Activated T-cell treated with anti-CD3 and anti-CD28 coated beads for 48 hours (primary cell): Measurements from ENCODE around the gene C16orf96.
A peak's percentile ranks its signal among the peaks of the same experiment; 100 is the strongest.

Source experiments
- DNase-seq: peaks from one replicate; pipeline ENCODE4 v3.0.0-alpha.2; 2020; ENCODE audit warnings: low read depth

The C16orf96 gene

DNA sequence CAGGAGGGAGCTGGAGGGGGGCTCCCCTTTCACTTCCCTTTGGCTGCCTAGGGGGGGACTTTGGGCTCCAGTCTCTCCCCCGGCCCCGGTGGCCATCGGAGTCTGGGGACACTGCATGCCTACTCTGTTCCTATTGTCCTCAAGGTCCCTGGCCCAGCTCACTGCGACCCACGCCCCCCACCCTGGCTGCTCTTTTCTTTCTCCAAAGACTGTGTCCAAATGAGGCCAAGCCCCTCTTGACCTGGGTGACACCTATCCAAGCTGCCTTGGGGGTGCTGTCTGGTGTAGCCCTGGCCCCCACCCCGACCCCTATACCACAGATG lies 45.7 kb downstream of the C16orf96 start:
- no peak for DNase-seq

DNA sequence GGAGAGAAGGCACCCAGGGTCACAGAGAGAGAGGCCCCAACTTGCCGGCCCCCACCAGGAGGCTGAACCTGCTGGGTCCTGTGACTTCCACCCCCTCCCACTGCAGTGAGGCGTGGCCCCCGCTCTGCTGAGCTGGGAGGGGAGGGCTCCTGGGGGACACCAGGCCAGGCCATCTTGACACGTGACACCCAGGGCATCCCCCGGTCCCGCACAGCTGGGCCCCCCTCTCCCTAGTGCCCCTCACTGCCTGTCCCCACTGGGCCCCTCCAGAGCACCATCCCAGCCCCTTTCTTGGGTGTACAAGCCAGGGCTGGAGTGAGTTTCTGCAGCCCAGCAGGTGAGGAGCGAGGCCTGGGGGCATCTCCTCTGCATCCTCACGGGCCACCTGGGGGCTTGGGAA lies 46.2 kb downstream of the C16orf96 start:
- no peak for DNase-seq

DNA sequence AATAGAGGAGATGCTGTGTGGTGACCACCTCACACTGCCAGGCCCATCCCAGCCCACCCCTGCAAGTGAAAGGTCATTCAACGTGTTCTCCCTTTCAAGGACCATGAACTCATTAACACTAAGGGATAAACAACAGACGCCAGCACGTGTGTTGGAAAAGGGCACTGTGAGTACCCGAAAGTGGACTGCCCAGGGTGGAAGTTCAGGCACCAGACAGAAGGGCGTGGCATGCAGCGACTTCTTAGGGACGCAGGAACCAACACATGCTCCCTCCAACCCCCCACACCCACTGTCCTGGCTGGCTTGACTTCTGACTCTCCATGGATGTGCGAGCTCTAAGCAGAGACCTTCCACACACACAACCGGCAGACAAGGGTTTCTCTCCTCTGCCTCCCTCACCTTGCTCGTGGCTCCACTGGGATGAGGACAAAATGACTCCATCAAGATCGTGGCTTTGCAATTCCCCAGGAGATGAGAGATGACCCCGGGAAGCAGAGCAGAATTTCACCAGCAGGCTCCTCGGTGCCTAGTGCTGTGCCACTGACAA lies 47.6 kb downstream of the C16orf96 start:
- no peak for DNase-seq

GRCh38 chr16:4604401-4604800 lies 48.3 kb downstream of the C16orf96 start:
- no peak for DNase-seq

GRCh38 chr16:4606354-4606753 lies 50.2 kb downstream of the C16orf96 start:
- no peak for DNase-seq

DNA sequence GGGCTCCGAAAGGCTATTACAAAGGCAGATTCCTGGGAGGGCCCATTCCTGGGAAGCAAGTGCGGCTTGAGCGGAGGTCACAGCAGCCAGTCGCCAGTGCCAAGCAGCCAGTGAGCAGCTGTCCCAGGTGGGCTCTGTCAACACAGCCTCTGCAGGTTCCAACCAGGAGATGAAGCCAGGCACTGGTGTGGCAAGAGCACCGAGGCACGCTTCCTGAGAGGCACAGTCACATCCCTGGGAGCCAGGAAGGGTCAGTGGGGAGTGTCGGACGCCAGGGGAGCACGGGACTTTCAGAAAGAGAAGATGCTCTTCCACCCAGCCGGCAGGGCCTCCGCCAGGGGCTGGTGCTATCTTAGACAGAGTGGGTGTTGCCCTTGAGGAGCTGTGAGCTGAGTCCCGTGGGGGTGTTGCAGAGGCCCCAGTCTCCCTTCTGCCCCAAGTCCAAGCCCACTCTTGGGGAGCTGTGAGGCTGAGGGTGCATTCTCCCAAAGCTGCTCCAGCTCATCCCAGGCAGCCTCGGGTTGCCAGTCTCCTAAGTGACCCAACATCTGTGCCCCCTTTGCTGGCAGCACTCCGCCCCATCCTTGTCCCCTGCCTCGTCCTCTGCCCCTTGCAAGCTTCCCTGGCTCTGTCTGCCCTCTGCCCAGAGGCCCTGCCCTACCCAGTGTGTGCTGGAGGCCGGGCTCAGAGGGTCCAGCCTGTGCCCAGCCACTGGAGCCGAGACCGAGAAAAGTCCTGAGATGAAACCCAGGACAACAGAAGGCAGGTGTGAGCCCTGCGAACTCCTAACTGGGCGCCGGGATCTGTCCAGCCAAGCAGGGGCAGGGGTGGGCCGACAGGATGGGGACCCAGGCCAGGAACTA lies 51.9 kb downstream of the C16orf96 start:
- no peak for DNase-seq

- no peak for DNase-seq
These were observed 52.5 kb downstream of the C16orf96 start for GRCh38 chr16:4608704-4608980.

DNA sequence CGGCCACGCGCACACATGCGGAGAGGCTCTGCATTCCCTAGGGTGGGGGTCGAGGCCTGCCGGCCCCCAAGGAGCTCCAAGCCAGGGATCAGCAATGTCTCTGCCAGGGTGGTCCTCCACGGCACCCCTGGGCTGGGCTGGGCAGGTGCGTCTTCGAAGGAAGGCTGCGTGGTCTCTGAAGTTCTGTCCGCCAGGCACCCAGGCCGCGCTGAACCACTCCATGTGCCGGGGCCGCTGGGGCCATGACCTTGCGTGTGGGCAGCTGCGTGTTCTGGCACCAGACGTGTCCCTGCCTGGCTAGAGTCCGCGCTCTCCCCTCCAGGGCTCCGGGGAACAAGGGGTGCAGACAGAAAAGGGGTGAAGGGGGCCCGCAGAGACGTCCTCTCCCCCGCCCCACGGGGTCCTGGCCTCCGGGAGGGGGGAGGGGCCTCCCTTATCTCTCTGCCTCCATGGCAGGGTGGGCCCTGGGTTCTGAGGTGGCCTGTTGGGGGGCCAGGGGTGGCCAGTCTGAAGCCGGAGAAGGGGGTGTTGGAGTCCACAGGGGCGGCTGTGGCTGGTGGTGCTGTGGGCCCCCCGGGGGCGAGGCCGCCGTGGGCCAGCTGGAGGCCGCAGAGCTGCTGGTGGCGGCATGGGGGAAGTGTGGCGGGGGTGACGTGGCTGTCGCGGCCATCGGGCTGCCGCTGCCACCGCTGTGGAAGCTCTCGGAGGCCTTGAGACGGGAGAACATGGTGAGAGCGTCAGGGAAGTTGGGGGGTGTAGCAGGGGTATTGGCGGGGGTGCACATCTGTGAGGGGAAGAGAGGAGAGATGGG lies 53.3 kb downstream of the C16orf96 start:
- no peak for DNase-seq

DNA sequence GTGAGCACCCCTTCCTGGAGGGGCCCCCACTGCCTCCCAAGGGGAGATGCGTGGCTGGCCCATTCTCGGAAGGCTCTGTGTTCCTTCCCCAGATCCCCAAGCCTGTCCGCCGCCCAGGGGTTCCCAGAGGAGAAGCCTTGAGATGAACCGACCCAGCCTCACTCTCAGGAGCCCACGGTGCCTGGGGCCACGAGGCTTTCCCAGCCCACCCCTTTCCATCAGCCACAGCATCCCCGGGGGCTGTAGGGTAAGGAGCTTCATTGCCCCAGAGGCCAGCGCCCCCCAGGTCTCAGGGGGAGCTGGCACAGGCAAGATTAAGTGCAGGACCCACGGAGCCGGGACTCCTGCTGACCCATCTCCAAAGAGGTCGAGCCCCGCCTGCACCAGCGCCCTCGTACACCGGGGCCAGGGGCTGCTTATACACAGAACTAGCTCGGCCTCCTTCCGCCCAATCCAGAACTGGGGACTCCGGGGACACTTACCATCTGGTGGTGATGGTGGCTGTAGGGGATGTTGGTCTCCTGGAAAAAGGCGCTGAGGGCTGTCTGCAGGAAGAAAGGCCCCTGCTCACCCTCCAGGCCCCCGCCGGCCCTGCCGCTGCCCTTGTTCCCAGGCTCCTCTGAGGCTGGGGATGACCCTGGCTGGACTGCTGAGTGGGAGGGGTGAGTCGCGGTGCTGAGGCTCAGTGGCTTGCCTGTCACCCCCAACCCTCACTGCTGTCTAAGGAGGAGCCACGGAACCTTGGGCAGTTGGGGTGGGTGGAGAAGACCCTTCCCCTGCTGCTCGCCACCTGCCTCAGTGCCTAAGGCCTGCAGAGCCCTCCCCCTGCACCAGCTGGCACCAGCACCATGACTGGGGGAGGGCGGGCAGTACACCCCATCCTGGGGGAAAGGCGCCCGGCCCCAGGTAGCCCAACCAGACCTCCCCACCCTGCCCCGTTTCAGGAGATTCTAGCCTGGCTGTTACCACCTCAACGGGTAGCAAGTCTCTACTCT lies 54.2 kb downstream of the C16orf96 start:
- DNase-seq = no peak

- no peak for DNase-seq
These were observed 55.3 kb downstream of the C16orf96 start for GRCh38 chr16:4611337-4612021.

- no peak for DNase-seq
These were observed 56.4 kb downstream of the C16orf96 start for GRCh38 chr16:4612474-4612931.

DNA sequence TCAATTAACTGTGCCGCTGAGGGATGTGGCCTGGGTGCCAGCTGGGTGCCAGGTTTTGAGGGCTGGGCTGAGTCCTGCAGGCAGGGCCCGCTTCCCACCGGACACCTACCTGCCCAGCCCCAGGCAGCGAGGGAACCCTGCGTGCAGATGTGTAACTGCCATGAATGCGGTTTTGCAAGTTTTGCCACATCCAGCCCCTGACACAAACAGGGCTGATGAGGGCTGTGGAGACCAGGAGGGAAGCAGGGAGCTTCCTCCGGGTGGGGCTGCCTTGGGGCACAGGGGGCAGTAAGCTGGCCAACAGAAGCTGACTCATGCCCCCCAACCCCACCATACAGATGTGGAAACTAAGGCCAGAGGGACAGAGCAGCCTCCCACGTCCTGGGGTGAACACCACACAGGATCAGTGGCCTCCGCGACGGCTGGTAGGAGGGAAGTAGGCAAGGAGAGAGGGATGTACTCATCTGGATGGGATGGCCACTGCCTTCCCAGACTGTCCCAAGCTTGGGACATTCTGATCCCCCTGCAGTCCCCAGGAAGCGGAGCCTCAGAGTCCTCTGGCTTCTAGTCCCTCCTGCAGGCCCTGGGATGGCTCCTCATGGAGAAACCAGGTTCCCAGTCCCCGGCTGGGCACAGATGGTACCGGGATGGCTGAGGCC lies 57.0 kb downstream of the C16orf96 start:
- no peak for DNase-seq

DNA sequence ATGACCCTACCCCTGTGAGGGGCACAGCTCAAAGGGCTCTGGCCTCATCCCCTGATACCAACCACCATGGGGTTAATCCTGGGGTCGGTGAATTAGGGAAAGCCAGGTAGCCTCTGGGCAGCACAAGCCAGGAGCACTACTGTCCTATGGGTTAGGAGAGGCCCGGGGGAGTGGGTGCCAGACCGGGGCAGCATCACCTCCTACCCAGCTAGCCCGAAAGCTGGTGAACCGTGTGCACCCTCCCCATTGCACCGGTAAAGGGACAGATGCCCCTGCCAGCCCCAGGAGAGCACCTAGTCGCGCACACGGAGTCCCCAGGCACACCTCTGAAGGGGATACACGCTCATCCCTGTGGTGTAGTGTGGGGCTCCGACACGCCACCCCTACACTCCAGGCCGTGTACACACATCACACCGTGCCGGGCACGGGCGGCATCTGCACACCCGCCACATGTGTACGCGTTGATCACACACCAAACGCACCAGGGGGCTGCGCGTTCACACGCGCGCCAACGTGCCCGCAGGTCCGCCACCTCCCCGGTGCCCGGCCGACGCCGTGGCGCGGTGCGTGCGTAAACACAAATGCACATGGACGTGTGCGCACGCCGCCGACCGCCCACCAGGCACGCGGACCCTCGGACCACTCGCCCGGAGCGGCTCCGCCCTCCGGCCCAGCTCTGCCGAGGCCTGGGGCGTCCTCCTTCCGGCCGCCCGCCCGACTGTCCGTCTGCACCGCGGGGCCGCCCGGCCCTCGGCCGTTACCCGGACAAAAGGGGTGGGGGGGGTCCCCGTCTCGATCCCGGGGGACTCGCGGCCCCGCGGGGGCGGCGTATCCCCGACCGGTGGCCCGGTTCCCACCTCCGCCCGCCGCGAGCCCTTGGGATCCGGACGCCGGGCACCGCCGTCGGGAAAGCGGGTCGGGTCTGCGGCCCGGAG lies 57.8 kb downstream of the C16orf96 start:
- DNase-seq = peak; percentile 51

DNA sequence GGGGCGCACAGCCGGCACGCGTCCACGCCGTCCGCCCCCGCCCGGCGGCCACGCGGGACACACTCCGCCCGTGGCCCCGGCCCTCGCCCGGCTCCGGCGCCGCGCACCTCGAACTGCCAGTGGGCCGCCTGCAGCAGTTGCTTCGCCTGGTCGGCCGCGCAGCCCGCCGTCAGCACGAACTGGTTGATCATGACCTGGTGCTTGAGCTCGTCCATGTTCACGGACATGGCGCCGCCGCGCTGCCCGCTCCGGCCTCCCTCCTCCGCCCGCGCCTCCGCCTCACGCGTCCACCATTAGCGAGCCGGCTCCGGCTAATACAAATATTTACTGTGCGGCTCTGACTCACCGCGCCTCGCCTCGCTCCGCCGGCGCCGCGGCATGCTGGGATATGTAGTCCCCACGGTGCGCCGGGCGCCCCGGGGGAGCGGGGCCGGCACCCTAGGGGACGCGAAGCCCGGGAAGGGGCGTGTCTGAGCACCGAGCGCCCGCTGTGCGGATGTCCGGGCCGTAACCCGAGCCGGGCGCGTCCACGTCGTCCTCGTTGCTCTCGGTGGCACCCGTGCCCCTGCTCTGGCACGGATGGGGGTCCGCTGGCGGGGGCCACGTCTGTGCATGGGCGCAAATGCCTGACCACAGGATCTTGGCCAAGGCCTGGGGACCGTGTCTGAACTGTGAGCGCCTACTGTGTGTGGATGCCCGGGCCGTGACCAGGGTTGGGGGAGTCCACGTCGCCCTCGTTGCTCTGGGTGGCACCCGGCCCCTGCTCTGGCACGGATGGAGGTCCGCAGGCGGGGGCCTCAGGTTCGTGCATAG lies 58.6 kb downstream of the C16orf96 start, which contains the start of gene UBALD1:
Gene UBALD1 (minus strand): TSS at position 318 of the 813 bp plus-strand sequence. CDS start 91 bp downstream, at position 227.
- DNase-seq = peak; percentile 84

GRCh38 chr16:4615384-4616046 lies 59.4 kb downstream of the C16orf96 start:
- DNase-seq = peak; percentile 11

DNA sequence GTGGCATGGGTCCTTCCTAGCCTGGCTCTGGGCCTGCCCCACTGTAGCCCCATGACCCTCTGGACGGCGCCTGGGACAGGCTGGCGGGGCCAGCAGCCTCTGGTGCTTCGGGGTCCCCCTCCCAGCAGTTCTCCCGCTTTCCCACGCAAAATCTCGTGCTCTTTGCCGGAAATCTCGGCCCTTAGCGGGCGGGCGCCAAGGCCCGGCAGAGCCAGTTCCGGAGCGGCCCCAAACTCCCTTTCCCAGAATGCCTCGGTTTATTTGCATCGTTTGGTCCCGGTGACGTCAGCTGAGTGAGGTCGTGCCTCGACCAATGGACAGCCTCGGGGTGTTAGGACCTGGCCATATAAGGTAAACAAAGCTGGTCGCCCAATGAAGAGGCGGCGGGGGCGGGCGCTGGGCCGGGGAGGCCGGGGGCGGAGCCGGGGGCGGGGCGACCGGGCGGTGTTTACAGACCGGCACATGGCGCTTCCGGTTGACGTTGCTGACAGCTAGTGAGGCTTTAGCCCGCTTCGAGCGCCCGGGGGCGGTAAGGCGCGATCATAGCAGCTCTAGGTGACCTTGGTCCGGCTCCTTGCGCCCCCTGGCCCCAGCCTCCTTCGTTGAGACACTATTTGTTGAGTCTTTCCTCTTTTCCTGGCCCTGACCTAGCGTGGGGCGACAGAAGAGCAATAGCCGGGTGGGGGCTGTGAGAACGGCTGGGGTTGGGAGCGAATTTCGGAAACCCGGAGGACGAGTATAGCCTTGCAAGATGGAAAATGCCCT lies 60.1 kb downstream of the C16orf96 start:
- DNase-seq = peak; percentile 98

- no peak for DNase-seq
These were observed 61.7 kb downstream of the C16orf96 start for GRCh38 chr16:4617880-4618279.
